Measurements from ENCODE around the gene MMP8. TPM values are rescaled to one million over a fixed set of nuclear protein-coding genes. Genes with fewer than 3 reads are reported as not detected.
"Not testable (repeated sequence)": the region's sequence is repeated elsewhere in the genome, so short reads cannot be mapped to it uniquely, and the experiment has no call there.

MMP8 gene, protein sequence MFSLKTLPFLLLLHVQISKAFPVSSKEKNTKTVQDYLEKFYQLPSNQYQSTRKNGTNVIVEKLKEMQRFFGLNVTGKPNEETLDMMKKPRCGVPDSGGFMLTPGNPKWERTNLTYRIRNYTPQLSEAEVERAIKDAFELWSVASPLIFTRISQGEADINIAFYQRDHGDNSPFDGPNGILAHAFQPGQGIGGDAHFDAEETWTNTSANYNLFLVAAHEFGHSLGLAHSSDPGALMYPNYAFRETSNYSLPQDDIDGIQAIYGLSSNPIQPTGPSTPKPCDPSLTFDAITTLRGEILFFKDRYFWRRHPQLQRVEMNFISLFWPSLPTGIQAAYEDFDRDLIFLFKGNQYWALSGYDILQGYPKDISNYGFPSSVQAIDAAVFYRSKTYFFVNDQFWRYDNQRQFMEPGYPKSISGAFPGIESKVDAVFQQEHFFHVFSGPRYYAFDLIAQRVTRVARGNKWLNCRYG
- polyA plus RNA-seq (ENCODE audit: insufficient read length in 3 of 3) = under 1 TPM in 1 of 3 donors, not detected in 2; 0.06 TPM
- long read RNA-seq, donor 1 = 0 reads
- long read RNA-seq, donor 2 = 0 reads
- long read RNA-seq, donor 3 = 0 reads
- long read RNA-seq, donor 4 = 0 reads
- long read RNA-seq, donor 5 = 0 reads
- long read RNA-seq, donor 6 = 0 reads
- long read RNA-seq, donor 7 = 0 reads
- long read RNA-seq, donor 8 = 0 reads
- long read RNA-seq, donor 9 = 0 reads
- long read RNA-seq, donor 10 = 0 reads
- long read RNA-seq, donor 11 = 0 reads
- long read RNA-seq, donor 12 = 0 reads
- long read RNA-seq, donor 13 = 0 reads
- long read RNA-seq, donor 14 = 0 reads
- long read RNA-seq, donor 15, partial matches to known transcripts = 0 of 1 reads
- long read RNA-seq, donor 15, other reads (novel, unspliced or antisense) = 0 of 1 reads
- long read RNA-seq, donor 16 = 0 reads

DNA sequence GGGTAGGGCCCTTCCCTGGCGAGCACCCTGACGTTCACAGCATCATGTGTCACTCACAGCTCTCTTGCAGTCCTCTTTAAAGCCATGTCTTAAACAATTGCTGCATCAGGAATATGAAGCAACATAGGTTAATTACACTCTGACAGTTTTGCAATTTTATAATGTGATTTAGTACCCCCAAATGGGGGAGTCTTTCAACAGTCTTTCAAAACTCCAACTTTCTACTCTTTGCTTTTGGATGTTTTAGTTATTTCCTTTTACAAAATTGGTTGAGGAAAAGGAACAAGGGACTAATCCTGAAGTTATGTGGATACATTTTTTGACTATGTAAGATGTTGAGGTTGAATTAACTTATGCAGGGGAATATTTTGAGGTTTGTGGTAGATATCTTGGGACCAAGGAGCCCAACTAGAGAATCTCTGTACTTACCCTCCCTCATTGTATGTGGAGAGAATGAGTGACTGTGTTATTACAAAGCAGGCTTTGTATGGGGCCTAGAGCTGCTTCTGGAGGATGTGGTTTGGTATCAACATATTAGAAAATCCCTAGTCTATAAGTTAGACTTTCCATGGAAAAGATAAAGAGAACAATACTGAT is at the start of gene MMP8:
Gene MMP8, minus strand, starts transcription at position 51 of the 597 bp plus-strand sequence. CDS start 99 bp downstream, outside the sequence.
- no peak for DNase-seq

DNA sequence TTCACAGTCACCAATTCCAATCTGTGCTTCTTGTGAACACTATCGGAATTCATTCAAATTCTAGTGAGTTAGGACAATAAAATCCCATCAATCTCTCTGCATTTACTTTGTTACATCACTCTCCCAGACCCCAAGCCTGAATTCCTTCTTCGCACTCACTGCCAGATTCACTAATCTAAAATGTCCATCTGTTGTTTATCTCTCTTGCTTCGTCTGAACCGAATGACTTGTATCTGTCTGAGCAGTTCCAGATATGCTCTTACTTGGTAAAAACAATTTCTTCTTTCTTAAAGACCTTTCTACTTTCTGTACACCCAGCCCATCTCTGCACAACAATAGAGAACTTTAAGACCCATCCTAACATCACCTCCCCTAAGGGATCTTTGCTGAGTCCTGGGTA is 48.6 kb upstream of the MMP8 start:
- no peak for DNase-seq

DNA sequence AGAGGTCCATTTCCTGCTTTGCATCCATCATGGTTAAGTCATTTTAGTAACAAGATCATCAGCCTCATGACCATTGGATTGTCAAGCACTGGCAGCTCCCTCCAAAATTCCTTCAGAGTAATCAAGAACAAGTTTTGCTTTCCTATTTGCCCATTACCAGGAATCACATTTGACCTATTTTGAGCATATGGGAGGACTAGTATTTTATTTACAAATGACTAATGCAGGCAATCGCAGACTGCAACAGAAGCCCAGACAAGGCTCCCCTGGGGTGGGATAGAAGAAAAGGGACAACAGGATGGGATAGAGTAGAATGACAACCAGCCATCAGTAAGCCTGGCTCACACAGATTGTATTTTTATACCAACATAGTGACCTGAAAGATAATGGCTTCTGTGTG is 46.6 kb upstream of the MMP8 start:
- no peak for DNase-seq

DNA sequence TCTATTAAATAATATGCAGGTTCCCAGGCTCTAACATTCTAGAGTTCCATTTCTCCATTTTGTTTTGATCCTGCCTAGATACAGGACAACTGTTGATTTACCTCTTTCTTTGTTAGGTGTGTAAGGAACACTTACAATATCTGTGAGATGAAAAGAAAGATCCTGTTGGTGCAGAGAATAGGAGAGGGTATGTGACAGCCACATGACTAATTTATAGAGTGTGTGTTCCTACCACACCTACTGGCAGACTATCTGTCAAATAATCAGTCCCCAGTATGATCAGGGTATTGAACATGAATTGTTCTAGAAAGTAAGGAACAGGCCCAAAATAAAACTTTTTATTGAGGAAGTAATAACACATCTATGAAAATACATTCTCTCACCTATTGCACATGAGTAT is 45.4 kb upstream of the MMP8 start:
- no peak for DNase-seq

DNA sequence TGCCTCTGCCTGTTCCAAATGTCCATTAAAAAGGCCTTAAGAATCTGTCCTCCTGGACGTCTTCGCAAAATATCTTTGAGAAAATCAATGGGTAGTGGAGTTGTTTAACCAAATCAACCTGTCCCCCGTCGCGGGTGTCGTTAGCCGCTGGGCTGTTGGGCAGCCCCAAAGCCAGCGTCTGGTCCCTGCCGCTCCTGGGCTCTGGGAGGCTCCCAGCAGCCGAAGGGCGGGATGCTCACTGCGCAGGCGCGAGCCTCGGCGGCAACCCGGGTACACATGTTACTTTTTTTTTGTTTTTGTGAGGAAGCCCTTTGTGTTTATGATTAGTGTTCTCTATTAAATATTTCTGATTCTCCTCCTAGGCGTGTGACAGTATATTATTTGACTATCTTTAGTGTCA is 43.0 kb upstream of the MMP8 start:
- no peak for DNase-seq

DNA sequence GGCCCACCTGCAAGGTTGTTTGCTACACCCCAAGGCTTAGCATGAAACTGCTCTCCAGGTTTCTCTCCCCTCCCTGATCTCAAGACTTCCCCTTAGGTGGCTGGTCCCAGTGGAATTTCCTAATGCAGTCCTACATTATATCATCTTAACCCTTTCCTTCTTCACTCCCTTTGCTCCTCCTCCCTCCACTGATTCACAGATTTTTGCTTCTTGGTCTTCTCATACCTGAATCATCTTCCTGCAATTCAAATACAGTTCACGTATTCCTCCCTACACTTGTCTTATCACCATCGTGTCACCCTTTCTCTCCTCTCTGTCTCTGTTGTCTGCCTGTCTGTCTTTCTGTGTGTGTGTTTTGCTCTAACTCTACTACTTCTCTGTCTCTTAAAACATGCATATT is 38.7 kb upstream of the MMP8 start:
- no peak for DNase-seq

DNA sequence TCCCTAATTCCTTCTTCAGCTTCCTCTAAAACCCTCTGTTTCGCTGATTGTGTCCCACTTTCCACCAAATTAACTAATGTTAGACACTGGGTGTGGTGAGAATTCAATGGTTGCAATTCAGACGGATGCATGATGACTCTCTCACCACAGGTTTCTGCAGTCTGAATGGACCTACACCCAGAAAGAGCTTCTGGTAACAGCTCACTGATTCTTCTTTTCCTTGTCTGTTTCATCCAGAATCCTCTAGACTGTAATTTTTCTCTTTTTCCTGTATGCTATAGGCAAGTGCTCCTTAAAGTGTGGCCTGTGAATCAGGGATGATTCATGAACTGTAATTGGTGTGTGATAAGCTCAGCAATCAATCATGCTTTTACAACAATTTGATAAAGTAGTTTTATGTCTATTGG is 37.6 kb upstream of the MMP8 start:
- DNase-seq = no peak

DNA sequence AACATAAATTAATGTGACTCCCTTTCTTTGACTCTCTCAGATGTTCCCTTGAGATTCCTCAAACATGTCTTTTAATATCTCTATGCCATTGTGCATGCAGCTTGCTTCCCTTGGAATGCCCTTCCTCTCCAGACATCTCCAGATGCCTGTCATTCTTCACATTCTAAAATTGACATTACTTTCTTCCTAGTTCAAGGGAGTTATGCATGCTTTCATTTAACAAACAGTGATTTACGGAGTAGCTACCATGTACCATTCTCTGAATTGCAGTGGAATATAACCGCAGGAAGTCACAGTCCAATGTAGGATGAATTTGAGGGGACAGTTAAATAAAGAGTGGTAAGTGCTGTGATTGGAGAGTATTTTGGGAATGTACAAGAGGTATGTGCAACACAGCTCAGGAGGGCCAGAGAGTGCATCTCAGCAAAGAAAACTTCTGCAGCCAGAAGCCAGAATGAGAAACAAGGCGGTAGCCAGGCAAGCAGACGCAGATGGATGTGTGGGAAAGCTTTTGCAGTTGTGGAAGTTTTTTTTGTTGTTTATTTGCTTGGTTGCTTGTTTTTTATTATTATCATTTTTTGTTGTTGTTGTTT is 37.0 kb upstream of the MMP8 start:
- no peak for DNase-seq

DNA sequence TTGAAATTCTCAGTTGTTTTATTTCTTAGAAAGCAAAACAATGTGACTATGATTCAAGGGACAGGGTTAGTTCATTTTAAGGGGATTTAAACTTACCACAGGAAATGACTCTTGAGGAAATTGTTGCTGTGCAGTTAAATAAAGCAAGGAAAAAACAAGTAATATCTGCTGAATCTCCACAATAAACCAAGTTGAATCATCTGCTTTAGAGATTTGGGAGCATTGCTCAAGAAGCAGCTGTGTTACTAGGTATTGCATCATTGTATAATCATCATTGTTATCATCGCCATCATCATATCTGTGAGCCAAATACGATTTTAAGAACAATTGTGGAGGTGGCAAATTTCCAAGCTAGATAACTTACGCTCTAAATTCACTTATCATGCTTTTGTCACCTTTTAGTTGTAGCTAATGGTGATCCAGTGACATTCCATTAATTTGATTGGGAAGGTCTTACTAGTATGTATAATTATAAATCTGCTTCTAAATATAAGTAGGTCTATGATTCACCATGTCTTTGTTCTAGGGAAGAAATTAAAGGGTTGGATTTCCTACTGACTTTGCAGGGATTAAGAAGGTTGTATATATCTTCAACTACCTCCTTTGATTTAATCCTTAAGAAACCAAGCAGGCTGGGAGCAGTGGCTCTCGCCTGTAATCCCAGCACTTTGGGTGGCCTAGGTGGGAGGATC is 35.7 kb upstream of the MMP8 start:
- no peak for DNase-seq

DNA sequence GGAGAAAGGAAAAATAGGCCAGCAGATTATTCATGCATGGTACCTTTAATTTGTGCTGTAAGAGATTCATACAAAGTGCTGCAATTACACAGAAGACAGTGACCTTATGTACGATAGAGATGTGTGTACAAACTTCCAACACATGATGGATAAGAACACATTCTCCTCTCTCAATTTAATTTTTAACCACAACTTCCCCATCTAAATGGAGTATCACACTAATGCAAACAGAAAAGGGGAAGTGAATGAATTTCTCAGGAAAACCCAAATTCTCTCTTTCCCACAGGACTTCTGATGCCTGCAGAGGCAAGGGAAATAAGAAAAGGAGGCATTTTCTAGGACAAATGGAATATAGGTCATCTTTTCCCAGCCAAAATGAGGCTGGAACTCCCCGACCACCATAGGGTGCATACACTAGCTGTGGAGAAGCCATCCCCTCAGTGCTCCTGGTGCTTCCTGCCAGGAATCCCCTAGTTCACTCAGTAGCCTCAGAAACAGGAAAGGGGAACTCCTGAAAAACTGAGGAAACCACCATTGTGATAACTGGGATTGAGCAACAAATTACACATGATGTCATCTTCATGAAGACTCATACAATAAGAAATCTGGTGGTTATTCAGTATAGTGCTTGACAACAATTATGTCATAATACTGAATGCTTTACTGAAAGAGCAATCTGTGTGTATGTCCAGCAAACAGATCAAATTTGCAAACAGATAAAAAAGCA is 33.2 kb upstream of the MMP8 start:
- no peak for DNase-seq

DNA sequence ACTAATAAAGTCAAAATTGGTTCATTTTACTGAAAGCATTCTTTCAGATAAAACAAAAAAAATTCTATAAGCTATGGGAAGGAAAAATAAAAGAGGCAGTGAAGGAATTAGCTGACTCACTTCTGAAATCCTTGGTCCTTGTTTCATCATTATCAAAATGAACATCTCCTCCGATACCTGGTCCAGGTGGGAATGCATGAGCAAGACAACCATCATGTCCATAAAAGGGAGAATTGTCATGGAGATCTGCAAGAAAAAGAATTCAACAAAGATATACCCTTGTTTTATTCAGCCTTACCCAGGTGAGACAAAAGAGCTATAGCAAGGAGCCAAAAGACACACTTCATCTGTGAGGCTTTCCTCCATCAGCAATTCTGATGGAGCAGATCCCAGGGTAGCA is 28.5 kb upstream of the MMP8 start:
- no peak for DNase-seq

DNA sequence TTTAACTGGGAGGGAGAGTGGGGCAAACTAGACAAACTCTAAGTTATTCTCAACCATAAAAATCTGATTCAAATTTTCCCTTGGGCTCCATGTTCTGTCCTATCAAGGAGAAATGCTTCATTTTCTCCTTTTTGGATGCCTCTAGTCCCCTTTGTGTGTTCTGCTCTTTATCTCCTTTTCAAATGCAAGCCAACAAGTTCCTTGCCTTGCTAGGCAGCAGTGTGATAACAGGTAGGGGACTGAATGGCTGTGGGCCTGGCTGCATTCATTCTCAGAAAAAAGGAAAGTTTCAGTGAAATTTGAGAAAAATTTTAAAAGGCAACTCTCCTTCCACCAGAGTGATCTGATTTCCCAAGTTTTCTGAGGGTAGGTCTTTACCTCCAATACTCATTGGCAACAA is 26.9 kb upstream of the MMP8 start:
- DNase-seq = no peak

DNA sequence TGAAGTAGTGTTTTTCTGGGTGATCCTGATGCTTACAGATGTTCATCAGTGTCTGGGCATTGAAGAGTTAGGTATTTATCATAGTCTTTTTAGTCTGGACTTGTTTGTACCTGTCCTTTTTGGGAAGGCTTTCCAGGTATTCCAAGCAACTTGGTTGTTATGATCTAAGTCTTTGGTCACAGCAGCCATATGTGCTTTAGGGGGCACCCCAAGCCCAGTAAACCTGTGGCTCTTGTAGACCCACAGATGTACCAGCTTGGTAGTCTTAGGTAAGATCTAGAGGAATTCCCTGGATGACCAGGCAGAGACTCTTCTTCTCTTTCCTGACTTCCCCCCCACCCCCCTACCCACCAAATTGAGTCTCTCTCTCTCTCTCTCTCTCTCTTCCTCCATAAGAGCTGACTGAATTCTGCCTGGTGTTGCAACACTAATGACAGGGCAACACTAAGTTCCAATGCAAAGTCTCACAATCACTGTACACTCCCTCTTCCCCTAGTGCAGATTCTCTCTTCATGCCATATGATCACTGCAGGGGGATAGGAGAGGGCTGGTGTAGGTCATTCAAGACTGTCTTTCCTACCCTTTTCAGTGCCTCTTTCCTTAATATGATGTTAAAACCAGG is 24.5 kb upstream of the MMP8 start:
- no peak for DNase-seq

DNA sequence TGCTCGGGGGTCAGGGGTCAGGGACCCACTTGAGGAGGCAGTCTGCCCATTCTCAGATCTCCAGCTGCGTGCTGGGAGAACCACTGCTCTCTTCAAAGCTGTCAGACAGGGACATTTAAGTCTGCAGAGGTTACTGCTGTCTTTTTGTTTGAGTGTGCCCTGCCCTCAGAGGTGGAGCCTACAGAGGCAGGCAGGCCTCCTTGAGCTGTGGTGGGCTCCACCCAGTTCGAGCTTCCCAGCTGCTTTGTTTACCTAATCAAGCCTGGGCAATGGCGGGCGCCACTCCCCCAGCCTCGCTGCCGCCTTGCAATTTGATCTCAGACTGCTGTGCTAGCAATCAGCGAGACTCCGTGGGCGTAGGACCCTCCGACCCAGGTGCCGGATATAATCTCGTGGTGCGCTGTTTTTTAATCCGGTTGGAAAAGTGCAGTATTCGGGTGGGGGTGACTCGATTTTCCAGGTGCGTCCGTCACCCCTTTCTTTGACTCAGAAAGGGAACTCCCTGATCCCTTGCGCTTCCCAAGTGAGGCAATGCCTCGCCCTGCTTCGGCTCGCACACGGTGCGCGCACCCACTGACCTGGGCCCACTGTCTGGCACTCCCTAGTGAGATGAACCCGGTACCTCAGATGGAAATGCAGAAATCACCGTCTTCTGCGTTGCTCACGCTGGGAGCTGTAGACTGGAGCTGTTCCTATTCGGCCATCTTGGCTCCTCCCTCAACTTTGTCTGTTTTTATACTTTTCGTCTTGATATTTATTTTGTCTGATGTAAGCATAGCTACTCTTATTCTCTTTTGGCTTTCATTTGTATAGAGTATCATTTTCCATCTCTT is 22.2 kb upstream of the MMP8 start:
- not testable (repeated sequence) for DNase-seq

DNA sequence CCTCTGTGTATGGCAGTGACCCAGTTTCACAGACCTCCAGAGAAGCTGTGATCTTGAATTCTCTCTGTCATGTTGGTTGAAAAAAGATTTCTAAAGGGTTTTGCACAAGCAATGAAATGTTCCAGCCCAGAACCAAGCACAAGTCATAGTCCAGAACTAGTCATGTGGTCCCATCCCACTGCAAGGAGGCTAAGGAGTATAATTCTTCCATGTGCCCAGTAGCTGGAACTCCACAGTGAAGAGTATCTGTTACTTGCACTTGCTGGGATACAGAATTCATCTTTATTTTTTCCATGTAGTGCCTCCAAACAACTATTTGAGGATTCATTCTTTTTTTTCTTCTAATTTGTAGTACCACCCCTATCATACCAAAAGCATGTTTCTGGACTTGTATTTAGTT is 9.9 kb upstream of the MMP8 start:
- no peak for DNase-seq

DNA sequence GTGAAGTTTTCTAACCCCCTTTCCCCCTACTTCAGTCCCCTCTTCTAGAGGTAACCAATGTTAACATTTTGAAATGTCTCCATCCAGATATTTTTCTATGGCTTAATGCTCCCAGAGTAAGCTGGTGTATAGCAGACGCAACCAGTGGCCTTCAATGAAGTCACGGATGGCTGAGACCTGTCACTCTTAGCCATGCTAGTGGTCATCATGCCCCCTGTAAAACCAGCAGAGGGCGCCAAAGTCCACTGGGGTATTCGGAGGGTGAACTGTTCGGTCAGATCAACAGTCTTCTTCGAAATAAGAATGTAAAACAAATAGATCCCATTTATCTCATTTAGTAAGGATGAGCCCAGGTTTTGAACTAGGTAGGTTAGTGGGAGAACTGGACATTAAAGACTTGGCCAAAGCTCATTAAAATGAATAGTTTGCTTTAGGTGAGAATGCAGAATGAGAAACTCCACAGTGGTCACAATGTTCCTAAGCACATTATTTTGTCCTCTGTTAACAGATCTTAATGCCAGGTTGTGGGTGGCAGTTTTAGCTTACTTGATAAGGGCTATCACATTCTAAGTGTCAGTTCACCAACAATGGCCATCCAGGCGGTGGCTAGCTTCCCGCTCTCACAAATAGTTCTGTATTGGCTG is 8.6 kb upstream of the MMP8 start:
- DNase-seq = no peak

DNA sequence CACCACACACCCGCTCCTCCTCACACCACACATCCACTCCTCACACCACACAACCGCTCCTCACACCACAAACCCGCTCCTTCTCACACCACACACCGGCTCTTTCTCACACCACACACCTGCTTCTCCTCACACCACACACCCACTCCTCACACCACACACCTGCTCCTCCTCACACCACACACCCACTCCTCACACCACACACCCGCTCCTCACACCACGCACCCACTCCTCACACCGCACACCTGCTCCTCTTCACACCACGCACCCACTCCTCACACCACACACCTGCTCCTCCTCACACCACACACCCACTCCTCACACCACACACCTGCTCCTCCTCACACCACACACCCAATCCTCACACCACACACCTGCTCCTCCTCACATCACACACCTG is 6.2 kb upstream of the MMP8 start:
- not testable (repeated sequence) for DNase-seq

DNA sequence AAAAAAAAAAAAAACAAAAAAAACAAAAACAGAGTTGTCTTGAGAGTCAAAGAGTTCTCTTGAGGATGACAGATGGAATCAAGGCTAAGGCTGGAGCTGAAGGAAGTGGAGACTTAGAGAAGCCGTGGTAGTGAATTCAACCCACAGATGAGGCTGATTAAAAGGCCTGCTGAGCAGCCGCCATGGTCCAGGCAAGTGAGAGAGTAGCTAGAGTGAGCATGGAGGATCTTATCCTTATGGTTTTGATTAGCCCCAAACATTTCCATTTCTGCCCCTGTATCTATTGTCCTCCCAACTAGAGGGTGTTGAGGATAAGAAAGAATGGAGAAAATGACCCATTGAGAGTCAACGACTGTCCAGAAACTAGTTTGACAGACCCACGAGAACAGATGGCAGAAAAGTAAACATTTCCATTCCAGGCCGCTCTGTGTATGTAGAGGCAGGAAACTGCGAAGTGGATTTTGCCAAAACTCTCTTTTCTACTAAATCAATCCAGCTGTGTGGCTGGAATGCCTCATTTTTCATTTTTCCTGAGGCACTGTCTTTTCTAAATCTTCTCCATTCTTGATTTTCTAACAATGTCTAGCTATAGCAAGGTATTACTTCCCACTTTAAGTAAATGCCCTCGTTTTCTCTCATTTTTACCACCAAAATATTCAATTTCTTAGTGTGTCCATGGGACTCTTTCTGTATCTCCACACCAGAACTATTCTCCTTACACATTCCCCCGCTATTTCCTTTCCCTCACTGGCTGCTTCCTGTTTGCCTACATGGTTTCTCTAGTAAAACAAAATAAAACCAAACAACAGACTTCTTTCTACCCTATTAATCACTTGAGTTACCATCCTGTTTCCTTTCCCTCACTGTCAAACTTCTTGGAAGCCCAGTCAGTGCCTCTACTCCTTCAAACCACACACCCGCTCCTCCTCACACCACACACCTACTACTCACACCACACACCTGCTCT is 5.4 kb upstream of the MMP8 start:
- DNase-seq = no peak
